Epithelial cell of esophagus (primary cell): ENCODE results near the gene GKN2.
A peak's percentile ranks its signal among the peaks of the same experiment; 100 is the strongest.

Experiments used
- DNase-seq: peaks from one replicate; pipeline ENCODE4 v3.0.0; 2010; ENCODE audit warnings: low read depth
- H3K4me3 ChIP-seq: 2 replicates; pipeline ENCODE4 v1.5.1; 2011; ENCODE audit warnings: mild to moderate bottlenecking, low read length, control low read depth
- CTCF ChIP-seq: IDR thresholded peaks from 2 replicates; pipeline ENCODE4 v1.5.1; 2011; ENCODE audit warnings: low read depth, mild to moderate bottlenecking, low read length, control low read depth, inconsistent platforms; ENCODE audit not compliant: insufficient read depth; ENCODE audit errors: missing control alignments

The GKN2 gene

GRCh38 chr2:68915393-68915792 is 37.3 kb downstream of the GKN2 start:
- H3K4me3 ChIP-seq: no peak overlapping the region
- TF ChIP-seq CTCF: no peak
- no peak for DNase-seq

- no peak for DNase-seq
- TF ChIP-seq CTCF: no peak
- H3K4me3 ChIP-seq: no peak overlapping the region
Measured at GRCh38 chr2:68913359-68913758, 39.3 kb downstream of the GKN2 start.

GRCh38 chr2:68912732-68913131 is 40.0 kb downstream of the GKN2 start:
- DNase-seq: no peak
- H3K4me3 ChIP-seq: no peak overlapping the region
- TF ChIP-seq CTCF: no peak

- no peak for DNase-seq
- no peak for TF ChIP-seq CTCF
- H3K4me3 ChIP-seq: no peak overlapping the region
Measured at GRCh38 chr2:68912111-68912510, 40.6 kb downstream of the GKN2 start.

GRCh38 chr2:68911709-68912108 is 41.0 kb downstream of the GKN2 start:
- TF ChIP-seq CTCF: no peak
- no peak overlapping the region for H3K4me3 ChIP-seq
- DNase-seq: no peak

GRCh38 chr2:68911246-68911645 is 41.4 kb downstream of the GKN2 start:
- no peak overlapping the region for H3K4me3 ChIP-seq
- DNase-seq: peak; percentile 43
- TF ChIP-seq CTCF: no peak

GRCh38 chr2:68909793-68910674 is 42.7 kb downstream of the GKN2 start:
- peak; percentile 97 for TF ChIP-seq CTCF
- no peak overlapping the region for H3K4me3 ChIP-seq
- peak; percentile 79 for DNase-seq
